B cell (primary cell): ENCODE data around the gene TMEM132A. TPM values are rescaled to one million over a fixed set of nuclear protein-coding genes. Genes with fewer than 3 reads are reported as not detected.

Experiments
- ATAC-seq: fragments of 200-7000 bp; cut with Tn5 transposase; one replicate; pipeline ENCODE4 v1.10.0; 2021; ENCODE audit warnings: low read depth, mild to moderate bottlenecking, moderate number of reproducible peaks, moderate library complexity
- CTCF ChIA-PET: fragments of 350-600 bp; sonication (Branson Sonifier 250); formaldehyde crosslinking; loops from one replicate; lab custom pipeline; 2021; ENCODE audit warnings: antibody characterized with exemption, inconsistent platforms; lab: Charles Lee
- POLR2A ChIA-PET: fragments of 350-600 bp; sonication (Branson Sonifier 250); formaldehyde crosslinking; loops from one replicate; lab custom pipeline; 2021; ENCODE audit warnings: antibody characterized with exemption; lab: Charles Lee
- DNase-seq: peaks from one replicate; pipeline ENCODE4 v3.0.0; 2013
- H2AFZ ChIP-seq: 2 replicates; pipeline ENCODE4 v1.6.1; 2012; ENCODE audit warnings: mild to moderate bottlenecking, low read depth, low read length; ENCODE audit not compliant: insufficient read depth, poor library complexity, severe bottlenecking
- H3K27ac ChIP-seq, 2 donors: 1 replicate in 1 of 2; 2 replicates in 1 of 2; pipeline ENCODE4 v1.5.1; 2012 to 2013; ENCODE audit warnings: low read length in 2 of 2, mild to moderate bottlenecking in 2 of 2, moderate library complexity in 1 of 2
- H3K27me3 ChIP-seq, 4 experiments: fragments of 200-600 bp in 1 of 4; sonication (generic) in 1 of 4; replicated peaks in 1 of 4; 1 replicate in 2 of 4; 2 replicates in 2 of 4; pipeline versions ENCODE4 v1.6.1 to v1.7.0; 2013 to 2016; ENCODE audit warnings: low read length in 3 of 4, mild to moderate bottlenecking in 2 of 4, mixed read lengths in 1 of 4, moderate library complexity in 1 of 4; ENCODE audit not compliant: insufficient read depth in 4 of 4, control insufficient read depth in 3 of 4; ENCODE audit errors: control extremely low read depth in 1 of 4
- H3K36me3 ChIP-seq, 2 experiments: replicated peaks in 1 of 2; 1 replicate in 1 of 2; 2 replicates in 1 of 2; pipeline versions ENCODE4 v1.6.1 to v1.7.1; 2013; ENCODE audit warnings: low read length in 1 of 2; ENCODE audit not compliant: insufficient read depth in 2 of 2, control insufficient read depth in 1 of 2; ENCODE audit errors: control extremely low read depth in 1 of 2, extremely low read depth in 1 of 2
- H3K4me1 ChIP-seq, 2 donors: fragments of 200-600 bp in 1 of 2; sonication (generic) in 1 of 2; 1 replicate in 1 of 2; 2 replicates in 1 of 2; pipeline versions ENCODE4 v1.5.1 to v1.6.1; 2013 to 2017; ENCODE audit warnings: low read length in 2 of 2; ENCODE audit not compliant: control insufficient read depth in 2 of 2, insufficient read depth in 2 of 2
- H3K4me2 ChIP-seq: replicated peaks from 2 replicates; pipeline ENCODE3; 2012; ENCODE audit warnings: mild to moderate bottlenecking, low read depth, low read length; ENCODE audit not compliant: poor library complexity, severe bottlenecking
- H3K4me3 ChIP-seq, 5 experiments: fragments of 200-600 bp in 1 of 5; sonication (generic) in 1 of 5; 1 replicate in 3 of 5; 2 replicates in 2 of 5; pipeline versions ENCODE4 v1.5.1 to v1.7.0; 2011 to 2016; ENCODE audit warnings: low read length in 4 of 5, mild to moderate bottlenecking in 4 of 5, low read depth in 2 of 5, control low read depth in 1 of 5, moderate library complexity in 1 of 5; ENCODE audit not compliant: insufficient read depth in 1 of 5; ENCODE audit errors: control extremely low read depth in 1 of 5, extremely low read depth in 1 of 5
- H3K79me2 ChIP-seq: fragments of 200-600 bp; sonication (generic); one replicate; pipeline ENCODE4 v1.6.0; 2016; ENCODE audit warnings: low read length; ENCODE audit not compliant: control insufficient read depth, insufficient read depth
- H3K9ac ChIP-seq: fragments of 200-600 bp; sonication (generic); 2 replicates; pipeline ENCODE4 v1.6.1; 2017; ENCODE audit warnings: mild to moderate bottlenecking, low read length, moderate library complexity
- H3K9me3 ChIP-seq, 3 donors: one replicate each; pipeline versions ENCODE4 v1.6.1 to v1.7.1; 2013; ENCODE audit warnings: low read length in 2 of 3; ENCODE audit not compliant: control insufficient read depth in 2 of 3, insufficient read depth in 1 of 3; ENCODE audit errors: control extremely low read depth in 1 of 3
- H4K20me1 ChIP-seq: 2 replicates; pipeline ENCODE4 v1.6.0; 2012; ENCODE audit warnings: mild to moderate bottlenecking, low read length; ENCODE audit not compliant: insufficient read depth, control insufficient read depth, poor library complexity, severe bottlenecking
- H3K27ac Mint-ChIP-seq: one replicate; pipeline ENCODE4 v1.8.0; 2021; ENCODE audit warnings: mixed read lengths
- H3K27me3 Mint-ChIP-seq: one replicate; pipeline ENCODE4 v1.8.0; 2021; ENCODE audit warnings: mixed read lengths
- H3K4me1 Mint-ChIP-seq: one replicate; pipeline ENCODE4 v1.8.0; 2021; ENCODE audit warnings: mixed read lengths
- H3K4me3 Mint-ChIP-seq: one replicate; pipeline ENCODE4 v1.8.0; 2021; ENCODE audit warnings: mixed read lengths
- H3K9me3 Mint-ChIP-seq: one replicate; pipeline ENCODE4 v1.8.0; 2022; ENCODE audit warnings: mixed read lengths; ENCODE audit not compliant: insufficient read depth
- EZH2 ChIP-seq: IDR thresholded peaks from 2 replicates; pipeline ENCODE4 v1.6.1; 2012; ENCODE audit warnings: borderline replicate concordance, low read depth, mild to moderate bottlenecking, moderate library complexity, low read length; ENCODE audit not compliant: insufficient read depth, poor library complexity, severe bottlenecking
- WGBS: methylation state at CpG from one replicate; pipeline ENCODE4 v1.1.5; 2013; ENCODE audit warnings: missing lambda C conversion rate; ENCODE audit not compliant: insufficient coverage; 5-methylcytosine and 5-hydroxymethylcytosine counted together
- intact Hi-C: fragments of 100-400 bp; cut with micrococcal nuclease; formaldehyde crosslinking; loops from one replicate; pipeline ENCODE4 v1.10.0; 2022
- polyA plus RNA-seq: library from polyadenylated mRNA; depleted of rRNA; stranded (reverse); fragments of >200 nt; gene quantifications from 2 replicates; pipeline ENCODE4 v1.2.3, GENCODE V29; 2012
- total RNA-seq, 2 donors: library from RNA; stranded (reverse); fragments of 120-200 nt in 1 of 2; gene quantifications; 1 replicate in 1 of 2; 2 replicates in 1 of 2; pipeline versions ENCODE4 v1.2.3 to v1.2.4, GENCODE V29; 2013 to 2022
- TF ChIP-seq, protein P1 (sequence below): fragments of 200-600 bp; IDR thresholded peaks from one replicate; pipeline ENCODE4 v1.8.0; 2022; ENCODE audit warnings: antibody characterized with exemption, mild to moderate bottlenecking

The TMEM132A gene
- total and polyA plus RNA-seq, 2 donors (not counting 1 experiment from before 2014, with no cell fraction given) = 1.2 to 11.3 TPM

DNA sequence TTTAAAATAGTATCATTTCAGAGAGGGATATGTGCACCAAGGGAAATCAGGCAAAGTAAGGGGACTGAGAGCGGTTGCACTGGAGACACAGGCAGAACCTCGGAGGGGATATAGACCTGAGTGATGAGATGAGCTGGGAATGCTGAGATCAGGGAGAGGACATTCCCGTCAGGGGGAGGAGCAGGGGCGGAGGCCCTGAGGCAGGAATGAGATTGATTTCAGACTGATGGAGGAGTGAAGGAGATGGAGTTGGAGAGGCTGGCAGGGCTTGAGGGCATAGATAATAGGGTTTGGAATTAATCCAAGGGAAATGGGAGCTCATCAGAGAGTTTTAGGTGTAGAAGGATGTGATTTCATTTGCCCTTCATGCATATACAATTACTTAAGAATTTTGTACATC is 60.4 kb downstream of the TMEM132A start:
- H3K9me3 ChIP-seq = no peaks in the 10 kb centered on the region
- 95% methylated on average over 4 of the region's 4 CpGs for WGBS
- H3K4me2 ChIP-seq = no peak overlapping the region
- H3K4me1 ChIP-seq = peaks cover 22 to 40% of the 10 kb centered on the region in 2 donors
- H3K27me3 ChIP-seq = no peaks in the 10 kb centered on the region
- ATAC-seq (no peak), DNase-seq (no peak)
- H3K4me3 Mint-ChIP-seq = no peak overlapping the region
- POLR2A ChIA-PET = no interaction called here
- peaks cover 9% of the 10 kb centered on the region for H3K79me2 ChIP-seq
- H3K36me3 ChIP-seq = no peaks in the 10 kb centered on the region
- intact Hi-C loops = loop anchor here (5.0 kb wide), 1 partner anchor 38 kb away; no protein-coding TSS in a partner anchor
- no peak overlapping the region for H3K27ac Mint-ChIP-seq
- H4K20me1 ChIP-seq = no peaks in the 10 kb centered on the region
- no peak for TF ChIP-seq EZH2
- TF ChIP-seq, protein P1, sequence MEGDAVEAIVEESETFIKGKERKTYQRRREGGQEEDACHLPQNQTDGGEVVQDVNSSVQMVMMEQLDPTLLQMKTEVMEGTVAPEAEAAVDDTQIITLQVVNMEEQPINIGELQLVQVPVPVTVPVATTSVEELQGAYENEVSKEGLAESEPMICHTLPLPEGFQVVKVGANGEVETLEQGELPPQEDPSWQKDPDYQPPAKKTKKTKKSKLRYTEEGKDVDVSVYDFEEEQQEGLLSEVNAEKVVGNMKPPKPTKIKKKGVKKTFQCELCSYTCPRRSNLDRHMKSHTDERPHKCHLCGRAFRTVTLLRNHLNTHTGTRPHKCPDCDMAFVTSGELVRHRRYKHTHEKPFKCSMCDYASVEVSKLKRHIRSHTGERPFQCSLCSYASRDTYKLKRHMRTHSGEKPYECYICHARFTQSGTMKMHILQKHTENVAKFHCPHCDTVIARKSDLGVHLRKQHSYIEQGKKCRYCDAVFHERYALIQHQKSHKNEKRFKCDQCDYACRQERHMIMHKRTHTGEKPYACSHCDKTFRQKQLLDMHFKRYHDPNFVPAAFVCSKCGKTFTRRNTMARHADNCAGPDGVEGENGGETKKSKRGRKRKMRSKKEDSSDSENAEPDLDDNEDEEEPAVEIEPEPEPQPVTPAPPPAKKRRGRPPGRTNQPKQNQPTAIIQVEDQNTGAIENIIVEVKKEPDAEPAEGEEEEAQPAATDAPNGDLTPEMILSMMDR = no peak
- no peak overlapping the region for H2AFZ ChIP-seq
- H3K4me1 Mint-ChIP-seq = peaks cover 36% of the 10 kb centered on the region
- H3K9me3 Mint-ChIP-seq = no peaks in the 10 kb centered on the region
- no peak overlapping the region for H3K27ac ChIP-seq
- no peak overlapping the region for H3K4me3 ChIP-seq
- no peak overlapping the region for H3K9ac ChIP-seq
- CTCF ChIA-PET = interaction anchor here (1.4 to 2.2 kb wide), 2 partner anchors 9 to 13 kb away, joined by 4 to 8 read pairs; partner anchors contain the start of gene CD6
- H3K27me3 Mint-ChIP-seq = no peaks in the 10 kb centered on the region

DNA sequence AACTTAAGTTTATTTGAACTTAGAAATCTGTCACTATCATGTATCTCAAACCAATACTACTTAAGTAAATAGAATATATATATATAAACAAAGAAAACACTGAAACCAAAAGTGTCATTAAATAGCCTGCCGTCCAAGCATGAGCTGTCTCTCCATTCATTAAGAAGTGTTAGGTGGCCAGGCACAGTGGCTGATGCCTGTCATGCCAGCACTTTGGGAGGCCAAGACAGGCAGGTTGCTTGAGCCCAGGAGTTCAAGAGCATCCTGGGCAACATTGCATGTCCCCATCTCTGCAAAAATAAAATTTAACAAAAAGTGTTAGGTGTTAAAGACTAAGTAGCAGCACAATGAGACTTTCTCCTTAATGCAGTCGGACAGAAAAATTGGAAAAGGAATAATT is 61.2 kb downstream of the TMEM132A start:
- H2AFZ ChIP-seq = no peak overlapping the region
- no peak for DNase-seq
- CTCF ChIA-PET = interaction anchor here (2.2 kb wide), 1 partner anchor 14 kb away, joined by 8 read pairs; the partner anchor contains the start of gene CD6
- Mint-ChIP-seq H3K27ac (peak overlapping the region; percentile 86), H3K4me1 (peaks cover 41% of the 10 kb centered on the region), H3K27me3 (no peaks in the 10 kb centered on the region), H3K9me3 (no peaks in the 10 kb centered on the region), H3K4me3 (no peak overlapping the region)
- TF ChIP-seq EZH2 = no peak
- TF ChIP-seq, protein P1 = no peak
- no peaks in the 10 kb centered on the region for H3K9me3 ChIP-seq
- WGBS = 100% methylated on average over 1 of the region's 2 CpGs
- no peak overlapping the region for H3K9ac ChIP-seq
- H3K27ac ChIP-seq = peak overlapping the region; percentile 61 to 71
- ATAC-seq = no peak
- no peaks in the 10 kb centered on the region for H3K36me3 ChIP-seq
- H3K4me1 ChIP-seq = peaks cover 23 to 42% of the 10 kb centered on the region in 2 donors
- no peaks in the 10 kb centered on the region for H3K27me3 ChIP-seq
- no peak overlapping the region for H3K4me3 ChIP-seq
- peaks cover 9% of the 10 kb centered on the region for H3K79me2 ChIP-seq
- intact Hi-C loops = loop anchor here (5.0 kb wide), 1 partner anchor 37 kb away; no protein-coding TSS in a partner anchor
- H3K4me2 ChIP-seq = peak overlapping the region; percentile 35
- H4K20me1 ChIP-seq = no peaks in the 10 kb centered on the region
- POLR2A ChIA-PET = interaction anchor here (0.5 to 0.7 kb wide), 2 partner anchors 11 to 38 kb away, joined by 4 to 9 read pairs; no protein-coding TSS in a partner anchor
